Measurements from ENCODE around the gene C1orf232. TPM values are rescaled to one million over a fixed set of nuclear protein-coding genes. Genes with fewer than 3 reads are reported as not detected.

C1orf232 gene
- total RNA-seq, 1 experiment from 2014 or later: not detected

DNA sequence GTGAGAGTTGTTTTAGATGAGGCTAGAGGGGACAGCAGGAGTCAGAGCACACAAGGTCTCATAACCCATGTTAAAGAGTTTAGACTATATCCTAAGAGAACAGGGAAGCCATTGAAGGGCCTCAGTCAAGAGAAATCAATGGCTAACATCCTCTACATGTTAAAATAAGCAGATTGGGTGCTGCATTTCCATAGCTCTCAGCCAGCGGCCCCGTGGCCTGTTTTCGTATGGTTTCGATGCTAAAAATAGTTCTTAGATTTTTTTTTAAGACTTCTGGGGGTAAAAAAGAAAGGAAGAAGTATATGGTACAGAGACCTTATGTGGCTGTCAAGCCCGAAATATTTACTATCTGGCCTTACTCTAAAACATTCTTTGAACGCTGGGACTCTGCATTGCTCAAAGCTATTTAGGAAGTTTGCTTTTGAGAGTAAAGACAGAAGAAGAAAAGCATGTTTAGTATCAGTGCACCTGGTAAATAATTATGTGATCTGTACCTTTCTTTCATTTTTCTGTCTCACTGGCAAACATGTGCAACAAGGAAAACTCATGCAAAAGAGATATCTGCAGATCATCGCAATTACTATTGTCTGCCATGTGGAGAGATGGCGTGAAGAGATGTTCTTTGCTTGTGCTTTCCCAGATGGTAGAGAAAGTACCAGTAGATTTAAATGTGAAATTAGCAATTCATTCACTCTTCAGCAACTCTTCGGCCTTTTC, 48.7 kb downstream of the C1orf232 start:
- no TSS peak for BruUV-seq (replicated peaks)
- Mint-ChIP-seq H3K9me3 (ENCODE audit: unreplicated experiment) (no peaks in the 10 kb centered on the region), H3K36me3 (ENCODE audit: insufficient read depth, unreplicated experiment) (peaks cover 9% of the 10 kb centered on the region), H3K4me1 (ENCODE audit: low read depth, unreplicated experiment) (no peaks in the 10 kb centered on the region), H3K4me3 (ENCODE audit: unreplicated experiment) (no peak overlapping the region), H3K27ac (ENCODE audit: unreplicated experiment) (no peak overlapping the region), H3K27me3 (ENCODE audit: insufficient read depth, unreplicated experiment) (no peaks in the 10 kb centered on the region)
- Histone ChIP-seq H3K4me3 (ENCODE audit: low read depth, low read length) (no peak overlapping the region), H3K9me3 (no peaks in the 10 kb centered on the region), H3K36me3 (ENCODE audit: control insufficient read depth, insufficient read depth, low read length) (no peaks in the 10 kb centered on the region), H3K27me3 (replicated peaks; ENCODE audit: control insufficient read depth, insufficient read depth, low read length) (no peaks in the 10 kb centered on the region), H3K4me1 (peaks cover 5% of the 10 kb centered on the region; the same call in 1 of the 2 replicates)
- TF ChIP-seq, protein P1, sequence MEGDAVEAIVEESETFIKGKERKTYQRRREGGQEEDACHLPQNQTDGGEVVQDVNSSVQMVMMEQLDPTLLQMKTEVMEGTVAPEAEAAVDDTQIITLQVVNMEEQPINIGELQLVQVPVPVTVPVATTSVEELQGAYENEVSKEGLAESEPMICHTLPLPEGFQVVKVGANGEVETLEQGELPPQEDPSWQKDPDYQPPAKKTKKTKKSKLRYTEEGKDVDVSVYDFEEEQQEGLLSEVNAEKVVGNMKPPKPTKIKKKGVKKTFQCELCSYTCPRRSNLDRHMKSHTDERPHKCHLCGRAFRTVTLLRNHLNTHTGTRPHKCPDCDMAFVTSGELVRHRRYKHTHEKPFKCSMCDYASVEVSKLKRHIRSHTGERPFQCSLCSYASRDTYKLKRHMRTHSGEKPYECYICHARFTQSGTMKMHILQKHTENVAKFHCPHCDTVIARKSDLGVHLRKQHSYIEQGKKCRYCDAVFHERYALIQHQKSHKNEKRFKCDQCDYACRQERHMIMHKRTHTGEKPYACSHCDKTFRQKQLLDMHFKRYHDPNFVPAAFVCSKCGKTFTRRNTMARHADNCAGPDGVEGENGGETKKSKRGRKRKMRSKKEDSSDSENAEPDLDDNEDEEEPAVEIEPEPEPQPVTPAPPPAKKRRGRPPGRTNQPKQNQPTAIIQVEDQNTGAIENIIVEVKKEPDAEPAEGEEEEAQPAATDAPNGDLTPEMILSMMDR (IDR thresholded peaks at IDR 0.05; ENCODE audit: insufficient read depth in 1 of 2, low read depth in 1 of 2, low read length in 1 of 2, severe bottlenecking in 1 of 2, unreplicated experiment in 1 of 2): no peak
- CTCF ChIA-PET: no interaction called here
- intact Hi-C loops (cut with micrococcal nuclease; ENCODE audit: unreplicated experiment): no loop called here
- POLR2A ChIA-PET: no interaction called here
- no peak for DNase-seq

DNA sequence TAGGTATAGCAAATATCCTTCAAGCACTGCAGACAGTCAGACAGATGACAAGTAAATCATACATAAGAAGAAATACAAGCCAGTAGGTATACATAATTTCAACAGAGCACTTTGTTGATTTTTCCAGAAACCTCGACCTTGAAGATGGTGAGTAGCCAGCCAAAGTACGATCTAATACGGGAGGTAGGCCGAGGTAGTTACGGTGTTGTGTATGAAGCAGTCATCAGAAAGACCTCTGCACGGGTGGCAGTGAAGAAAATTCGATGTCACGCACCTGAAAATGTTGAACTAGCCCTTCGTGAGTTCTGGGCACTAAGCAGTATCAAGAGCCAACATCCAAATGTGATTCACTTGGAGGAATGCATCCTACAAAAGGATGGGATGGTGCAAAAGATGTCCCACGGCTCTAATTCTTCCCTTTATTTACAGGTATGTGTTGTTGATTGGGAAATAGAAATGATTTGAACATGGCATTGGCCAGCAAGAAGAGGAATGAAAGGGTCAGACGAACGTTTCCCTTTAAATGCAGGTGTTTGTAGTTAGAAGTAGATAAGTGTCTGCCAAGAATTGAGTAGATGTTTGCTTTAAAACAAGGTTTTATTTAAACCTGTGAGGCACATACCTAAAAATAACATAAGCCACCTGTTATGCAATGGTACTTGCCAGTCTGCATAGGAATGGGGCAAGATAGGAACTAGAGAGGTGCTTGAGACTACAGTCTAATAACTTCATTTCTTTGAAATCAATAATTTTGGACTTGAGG, 54.4 kb downstream of the C1orf232 start:
- Mint-ChIP-seq H3K9me3 (ENCODE audit: unreplicated experiment) (no peaks in the 10 kb centered on the region), H3K4me1 (ENCODE audit: low read depth, unreplicated experiment) (no peaks in the 10 kb centered on the region), H3K27me3 (ENCODE audit: insufficient read depth, unreplicated experiment) (no peaks in the 10 kb centered on the region), H3K4me3 (ENCODE audit: unreplicated experiment) (no peak overlapping the region), H3K27ac (ENCODE audit: unreplicated experiment) (no peak overlapping the region), H3K36me3 (ENCODE audit: insufficient read depth, unreplicated experiment) (peaks cover 14% of the 10 kb centered on the region)
- no peaks in the 10 kb centered on the region for H3K9me3 ChIP-seq
- no peaks in the 10 kb centered on the region; the same call in 1 of the 2 replicates for H3K4me1 ChIP-seq
- H3K4me3 ChIP-seq (ENCODE audit: low read depth, low read length): no peak overlapping the region
- POLR2A ChIA-PET: no interaction called here
- intact Hi-C loops (cut with micrococcal nuclease; ENCODE audit: unreplicated experiment): no loop called here
- no peak for DNase-seq
- BruUV-seq (replicated peaks): no TSS peak
- H3K27me3 ChIP-seq (replicated peaks; ENCODE audit: control insufficient read depth, insufficient read depth, low read length): no peaks in the 10 kb centered on the region
- TF ChIP-seq, protein P1 (IDR thresholded peaks at IDR 0.05; ENCODE audit: insufficient read depth in 1 of 2, low read depth in 1 of 2, low read length in 1 of 2, severe bottlenecking in 1 of 2, unreplicated experiment in 1 of 2): no peak
- CTCF ChIA-PET: no interaction called here
- no peaks in the 10 kb centered on the region for H3K36me3 ChIP-seq (ENCODE audit: control insufficient read depth, insufficient read depth, low read length)

Other genes with a start within 250 kb of the C1orf232 start
- 8.0 and 11.1 TPM in 2 replicates for gene PAFAH2, start 170.9 kb downstream of the C1orf232 start, total RNA-seq (2022)
- 0.09 and 0.34 TPM in 2 replicates for gene EXTL1, start 147.2 kb downstream of the C1orf232 start, total RNA-seq (2022)
- gene SLC30A2, start 122.8 kb downstream of the C1orf232 start, total RNA-seq (2022): 1.1 and 3.0 TPM in 2 replicates
- not detected in 2 replicates for gene TRIM63, start 101.3 kb downstream of the C1orf232 start, total RNA-seq (2022)
- 5.5 and 6.0 TPM in 2 replicates for gene PDIK1L, start 57.1 kb downstream of the C1orf232 start, total RNA-seq (2022)
- gene FAM110D, start 9.9 kb downstream of the C1orf232 start, total RNA-seq (2022): 0.12 and 0.16 TPM in 2 replicates
- gene ZNF593, start 945 bp upstream of the C1orf232 start, total RNA-seq (2022): 50.0 and 50.8 TPM in 2 replicates
- 0.45 TPM in 1 of 2 replicates, not detected in the other for gene ZNF593OS, start 2.9 kb upstream of the C1orf232 start, total RNA-seq (2022)
- gene CNKSR1, start 8.5 kb upstream of the C1orf232 start, total RNA-seq (2022): 15.6 and 16.1 TPM in 2 replicates
- 0.20 TPM in 1 of 2 replicates, not detected in the other for gene CATSPER4, start 21.6 kb upstream of the C1orf232 start, total RNA-seq (2022)
- gene CEP85, start 65.2 kb upstream of the C1orf232 start, total RNA-seq (2022): 19.7 and 22.4 TPM in 2 replicates
- 73.4 and 74.3 TPM in 2 replicates for gene SH3BGRL3, start 111.1 kb upstream of the C1orf232 start, total RNA-seq (2022)
- 12.5 TPM in 2 replicates for gene UBXN11, start 137.7 kb upstream of the C1orf232 start, total RNA-seq (2022)
- not detected in 2 replicates for gene CD52, start 149.0 kb upstream of the C1orf232 start, total RNA-seq (2022)
- gene CRYBG2, start 185.2 kb upstream of the C1orf232 start, total RNA-seq (2022): 63.3 and 66.1 TPM in 2 replicates
- gene ZNF683, start 203.8 kb upstream of the C1orf232 start, total RNA-seq (2022): not detected in 2 replicates
- 5.7 TPM in 2 replicates for gene LIN28A, start 241.9 kb upstream of the C1orf232 start, total RNA-seq (2022)